GM23338 (cell line): ENCODE results near the gene GRIA4. TPM values are rescaled to one million over a fixed set of nuclear protein-coding genes. Genes with fewer than 3 reads are reported as not detected.

Source experiments
- ATAC-seq: fragments of 200-7000 bp; cut with Tn5 transposase; 3 replicates; pipeline ENCODE4 v1.9.1; 2020
- DNase-seq: peaks from one replicate; pipeline ENCODE4 v3.0.0-alpha.2; 2015; ENCODE audit warnings: low spot score
- H2AFZ ChIP-seq: fragments of 200-600 bp; sonication (generic); 2 replicates; pipeline ENCODE4 v1.8.0; 2016; ENCODE audit warnings: antibody characterized with exemption, mild to moderate bottlenecking, moderate library complexity
- H3F3A ChIP-seq: fragments of 200-600 bp; sonication (generic); replicated peaks from 2 replicates; pipeline ENCODE4 v1.8.0; 2017; ENCODE audit warnings: antibody characterized with exemption, mixed run types, low read depth
- H3K27ac ChIP-seq: fragments of 200-600 bp; sonication (generic); 2 replicates; pipeline ENCODE4 v1.6.1; 2016; ENCODE audit warnings: low read depth
- H3K27me3 ChIP-seq: fragments of 200-600 bp; sonication (generic); 2 replicates; pipeline ENCODE4 v1.8.0; 2016; ENCODE audit warnings: mild to moderate bottlenecking, mixed run types, moderate library complexity; ENCODE audit not compliant: insufficient read depth
- H3K36me3 ChIP-seq: fragments of 200-600 bp; sonication (generic); 2 replicates; pipeline ENCODE4 v1.8.0; 2016; ENCODE audit warnings: mild to moderate bottlenecking; ENCODE audit not compliant: insufficient read depth
- H3K4me1 ChIP-seq: fragments of 200-600 bp; sonication (generic); 2 replicates; pipeline ENCODE4 v1.8.0; 2016; ENCODE audit warnings: mild to moderate bottlenecking, moderate library complexity; ENCODE audit not compliant: insufficient read depth
- H3K4me2 ChIP-seq: fragments of 200-600 bp; sonication (generic); 2 replicates; pipeline ENCODE4 v1.7.1; 2017; ENCODE audit warnings: mixed run types
- H3K4me3 ChIP-seq: fragments of 200-600 bp; sonication (generic); 2 replicates; pipeline ENCODE4 v1.6.1; 2016; ENCODE audit warnings: mixed run types
- H3K79me2 ChIP-seq: fragments of 200-600 bp; sonication (generic); replicated peaks from 2 replicates; pipeline ENCODE4 v1.8.0; 2017; ENCODE audit warnings: mild to moderate bottlenecking; ENCODE audit not compliant: insufficient read depth
- H3K9me2 ChIP-seq: fragments of 200-600 bp; sonication (generic); 2 replicates; pipeline ENCODE4 v1.8.0; 2017; ENCODE audit not compliant: insufficient read depth
- H4K20me1 ChIP-seq: fragments of 200-600 bp; sonication (generic); replicated peaks from 2 replicates; pipeline ENCODE4 v1.8.0; 2017; ENCODE audit warnings: mild to moderate bottlenecking; ENCODE audit not compliant: insufficient read depth
- H3K27ac Mint-ChIP-seq: 2 replicates; pipeline ENCODE4 v1.8.0; 2020; ENCODE audit warnings: inconsistent platforms, mild to moderate bottlenecking, moderate library complexity, mixed read lengths
- H3K27me3 Mint-ChIP-seq: 3 replicates; pipeline ENCODE4 v1.8.0; 2022; ENCODE audit warnings: low read depth, mild to moderate bottlenecking, moderate library complexity, mixed read lengths, inconsistent platforms; ENCODE audit not compliant: insufficient read depth, poor library complexity
- H3K36me3 Mint-ChIP-seq: 3 replicates; pipeline ENCODE4 v1.8.0; 2021; ENCODE audit warnings: low read depth, mild to moderate bottlenecking, inconsistent platforms, moderate library complexity, mixed read lengths
- H3K4me1 Mint-ChIP-seq: 3 replicates; pipeline ENCODE4 v1.8.0; 2020; ENCODE audit warnings: mild to moderate bottlenecking, inconsistent platforms, mixed read lengths
- H3K4me3 Mint-ChIP-seq: 3 replicates; pipeline ENCODE4 v1.8.0; 2021; ENCODE audit warnings: moderate library complexity, mild to moderate bottlenecking, inconsistent platforms, mixed read lengths
- H3K9me3 Mint-ChIP-seq: 3 replicates; pipeline ENCODE4 v1.8.0; 2020; ENCODE audit warnings: moderate library complexity, mild to moderate bottlenecking, inconsistent platforms, mixed read lengths
- CTCF ChIP-seq, 2 experiments: fragments of 200-600 bp in 1 of 2; sonication (generic) in 1 of 2; conservative IDR thresholded peaks; 2 replicates each; pipeline versions ENCODE4 v1.5.1 to v1.6.1; 2016 to 2017; ENCODE audit warnings: antibody characterized with exemption in 2 of 2, low read depth in 2 of 2, mild to moderate bottlenecking in 2 of 2, moderate library complexity in 1 of 2
- EZH2 ChIP-seq: fragments of 200-600 bp; sonication (generic); IDR thresholded peaks from one replicate; pipeline ENCODE4 v1.8.0; 2017; ENCODE audit warnings: antibody characterized with exemption, mild to moderate bottlenecking, low read depth; ENCODE audit not compliant: unreplicated experiment
- REST ChIP-seq: IDR thresholded peaks from one replicate; pipeline ENCODE4 v1.6.1; 2018; ENCODE audit warnings: antibody characterized with exemption; ENCODE audit not compliant: unreplicated experiment
- ZNF462 ChIP-seq: fragments of 250-450 bp; sonication (Bioruptor Pico); IDR thresholded peaks from 2 replicates; pipeline ENCODE4 v1.5.0; 2020; ENCODE audit warnings: mild to moderate bottlenecking, moderate library complexity
- polyA plus RNA-seq: library from polyadenylated mRNA; unstranded; fragments of >200 nt; fragmentation: Nextera tagmentation; extraction: Ambion mirVana; gene quantifications from 2 replicates; pipeline ENCODE4 v1.2.1, GENCODE V29; 2016
- total RNA-seq: library from RNA; depleted of rRNA; stranded (reverse); fragments of >200 nt; shearing (Covaris generic); gene quantifications from 2 replicates; pipeline ENCODE4 v1.2.3, GENCODE V29; 2014

Gene GRIA4
- total and polyA plus RNA-seq, 2 experiments from 2014 or later: 17.8 to 71.1 TPM

- no peak overlapping the region for H3K4me3 Mint-ChIP-seq
- H3K36me3 Mint-ChIP-seq: no peaks in the 10 kb centered on the region
- H4K20me1 ChIP-seq: no peaks in the 10 kb centered on the region
- 0 out of 2 replicates have a peak, but pooled peaks cover 3% of the 10 kb centered on the region for H3K9me2 ChIP-seq
- no peak overlapping the region for H3K4me2 ChIP-seq
- no peaks in the 10 kb centered on the region for H3K9me3 Mint-ChIP-seq
- H3K36me3 ChIP-seq: no peaks in the 10 kb centered on the region
- no peaks in the 10 kb centered on the region for H3K27me3 Mint-ChIP-seq
- no peaks in the 10 kb centered on the region for H3F3A ChIP-seq
- TF ChIP-seq EZH2 (no peak), ZNF462 (no peak), REST (no peak), CTCF (conservative IDR thresholded peaks at IDR 0.05; ENCODE audit: low read depth in 2 of 2) (no peak)
- DNase-seq (no peak), ATAC-seq (no peak)
- no peak overlapping the region for H2AFZ ChIP-seq
- peaks cover 6% of the 10 kb centered on the region; the same call in 2 of the 3 replicates for H3K4me1 Mint-ChIP-seq
- no peak overlapping the region; the same call in 1 of the 2 replicates for H3K27ac Mint-ChIP-seq
- H3K4me3 ChIP-seq: no peak overlapping the region
- H3K4me1 ChIP-seq: peaks cover 15% of the 10 kb centered on the region
- no peak overlapping the region for H3K27ac ChIP-seq
- no peaks in the 10 kb centered on the region for H3K79me2 ChIP-seq
- no peaks in the 10 kb centered on the region for H3K27me3 ChIP-seq
Observed at GRCh38 chr11:105789579-105790420, 179.9 kb downstream of the GRIA4 start.
